Measurements from ENCODE around the gene XRCC6. TPM values are rescaled to one million over a fixed set of nuclear protein-coding genes. Genes with fewer than 3 reads are reported as not detected.
"Not testable (repeated sequence)": the region's sequence is repeated elsewhere in the genome, so short reads cannot be mapped to it uniquely, and the experiment has no call there.

Gene XRCC6
- total RNA-seq, 4 donors from 2014 or later = 119 to 151 (median 127) TPM

DNA sequence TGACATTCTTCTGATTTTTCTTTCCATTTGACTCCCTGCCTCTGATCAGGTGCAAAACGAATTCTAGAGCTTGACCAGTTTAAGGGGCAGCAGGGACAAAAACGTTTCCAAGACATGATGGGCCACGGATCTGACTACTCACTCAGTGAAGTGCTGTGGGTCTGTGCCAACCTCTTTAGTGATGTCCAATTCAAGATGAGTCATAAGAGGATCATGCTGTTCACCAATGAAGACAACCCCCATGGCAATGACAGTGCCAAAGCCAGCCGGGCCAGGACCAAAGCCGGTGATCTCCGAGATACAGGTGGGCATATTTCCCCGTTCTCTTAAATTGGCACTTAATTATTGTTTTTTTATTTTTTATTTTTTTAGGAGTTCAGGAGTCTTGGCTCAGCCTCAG, 15.4 kb downstream of the XRCC6 start:
- H3K4me1 ChIP-seq = no peaks in the 10 kb centered on the region
- TF ChIP-seq POLR2A (IDR thresholded peaks at IDR 0.05) = no peak
- TF ChIP-seq, protein P1, sequence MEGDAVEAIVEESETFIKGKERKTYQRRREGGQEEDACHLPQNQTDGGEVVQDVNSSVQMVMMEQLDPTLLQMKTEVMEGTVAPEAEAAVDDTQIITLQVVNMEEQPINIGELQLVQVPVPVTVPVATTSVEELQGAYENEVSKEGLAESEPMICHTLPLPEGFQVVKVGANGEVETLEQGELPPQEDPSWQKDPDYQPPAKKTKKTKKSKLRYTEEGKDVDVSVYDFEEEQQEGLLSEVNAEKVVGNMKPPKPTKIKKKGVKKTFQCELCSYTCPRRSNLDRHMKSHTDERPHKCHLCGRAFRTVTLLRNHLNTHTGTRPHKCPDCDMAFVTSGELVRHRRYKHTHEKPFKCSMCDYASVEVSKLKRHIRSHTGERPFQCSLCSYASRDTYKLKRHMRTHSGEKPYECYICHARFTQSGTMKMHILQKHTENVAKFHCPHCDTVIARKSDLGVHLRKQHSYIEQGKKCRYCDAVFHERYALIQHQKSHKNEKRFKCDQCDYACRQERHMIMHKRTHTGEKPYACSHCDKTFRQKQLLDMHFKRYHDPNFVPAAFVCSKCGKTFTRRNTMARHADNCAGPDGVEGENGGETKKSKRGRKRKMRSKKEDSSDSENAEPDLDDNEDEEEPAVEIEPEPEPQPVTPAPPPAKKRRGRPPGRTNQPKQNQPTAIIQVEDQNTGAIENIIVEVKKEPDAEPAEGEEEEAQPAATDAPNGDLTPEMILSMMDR (IDR thresholded peaks at IDR 0.05) = no peak
- no peaks in the 10 kb centered on the region for H3K27me3 ChIP-seq
- DNase-seq = no peak
- H3K27ac ChIP-seq = no peak overlapping the region
- no peaks in the 10 kb centered on the region for H3K9me3 ChIP-seq
- H3K36me3 ChIP-seq = peaks cover 0 to 95% (median 0%) of the 10 kb centered on the region in 3 donors
- H3K4me3 ChIP-seq = no peak overlapping the region

DNA sequence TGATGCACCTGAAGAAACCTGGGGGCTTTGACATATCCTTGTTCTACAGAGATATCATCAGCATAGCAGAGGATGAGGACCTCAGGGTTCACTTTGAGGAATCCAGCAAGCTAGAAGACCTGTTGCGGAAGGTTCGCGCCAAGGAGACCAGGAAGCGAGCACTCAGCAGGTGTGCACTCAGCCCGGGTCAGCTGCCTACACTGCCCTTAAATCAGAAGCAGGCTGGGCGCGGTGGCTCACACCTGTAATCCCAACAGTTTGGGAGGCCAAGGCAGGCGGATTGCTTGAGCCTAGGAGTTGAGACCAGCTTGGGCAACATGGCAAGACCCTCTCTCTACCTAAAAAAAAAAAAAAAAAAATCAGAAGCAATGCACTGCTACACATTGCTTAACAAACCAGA, 16.5 kb downstream of the XRCC6 start:
- peaks cover 0 to 99% (median 0%) of the 10 kb centered on the region in 3 donors for H3K36me3 ChIP-seq

DNA sequence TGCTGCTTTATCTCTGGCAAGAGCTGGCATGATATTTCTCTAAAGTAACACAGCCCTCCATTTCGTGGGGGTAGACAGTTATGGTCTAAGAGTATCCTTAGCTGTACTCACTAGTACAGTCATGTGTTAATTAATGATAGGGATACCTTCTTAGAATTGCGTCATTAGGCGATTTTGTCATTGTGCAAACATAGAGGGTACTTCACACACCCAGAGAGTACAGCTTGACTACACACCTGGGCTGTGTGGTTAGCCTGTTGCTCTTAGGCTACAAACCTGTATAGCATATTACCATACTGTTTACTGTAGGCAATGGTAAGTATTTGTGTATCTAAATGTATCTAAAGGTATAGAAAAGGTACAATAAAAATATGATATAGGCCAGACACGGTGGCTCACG, 17.0 kb downstream of the XRCC6 start:
- Histone ChIP-seq H3K9me3 (no peaks in the 10 kb centered on the region), H3K27ac (no peak overlapping the region), H3K36me3 (peaks cover 0 to 99% (median 0%) of the 10 kb centered on the region in 3 donors), H3K4me3 (no peak overlapping the region), H3K4me1 (no peaks in the 10 kb centered on the region), H3K27me3 (no peaks in the 10 kb centered on the region)
- TF ChIP-seq, protein P1 (IDR thresholded peaks at IDR 0.05) = no peak
- TF ChIP-seq POLR2A (IDR thresholded peaks at IDR 0.05) = no peak
- no peak for DNase-seq

More for the DNA sequence above, 16.5 kb downstream of the XRCC6 start:
- not testable (repeated sequence) for H3K4me1 ChIP-seq, H3K9me3 ChIP-seq, H3K27me3 ChIP-seq, H3K27ac ChIP-seq, DNase-seq, H3K4me3 ChIP-seq

GRCh38 chr22:41638748-41639147, 17.7 kb downstream of the XRCC6 start:
- H3K36me3 ChIP-seq = peaks cover 0 to 99% (median 0%) of the 10 kb centered on the region in 3 donors
- no peaks in the 10 kb centered on the region for H3K27me3 ChIP-seq
- no peak for DNase-seq
- no peaks in the 10 kb centered on the region for H3K9me3 ChIP-seq
- H3K4me3 ChIP-seq = no peak overlapping the region
- TF ChIP-seq, protein P1 (IDR thresholded peaks at IDR 0.05) = no peak
- no peak for TF ChIP-seq POLR2A (IDR thresholded peaks at IDR 0.05)
- no peak overlapping the region for H3K27ac ChIP-seq
- H3K4me1 ChIP-seq = no peaks in the 10 kb centered on the region

GRCh38 chr22:41641854-41642253, 20.8 kb downstream of the XRCC6 start:
- Histone ChIP-seq H3K36me3 (peaks cover 0 to 93% (median 0%) of the 10 kb centered on the region in 3 donors), H3K4me3 (no peak overlapping the region), H3K9me3 (no peaks in the 10 kb centered on the region), H3K27me3 (no peaks in the 10 kb centered on the region), H3K27ac (no peak overlapping the region), H3K4me1 (no peaks in the 10 kb centered on the region)
- DNase-seq = no peak
- TF ChIP-seq POLR2A (IDR thresholded peaks at IDR 0.05) = no peak

DNA sequence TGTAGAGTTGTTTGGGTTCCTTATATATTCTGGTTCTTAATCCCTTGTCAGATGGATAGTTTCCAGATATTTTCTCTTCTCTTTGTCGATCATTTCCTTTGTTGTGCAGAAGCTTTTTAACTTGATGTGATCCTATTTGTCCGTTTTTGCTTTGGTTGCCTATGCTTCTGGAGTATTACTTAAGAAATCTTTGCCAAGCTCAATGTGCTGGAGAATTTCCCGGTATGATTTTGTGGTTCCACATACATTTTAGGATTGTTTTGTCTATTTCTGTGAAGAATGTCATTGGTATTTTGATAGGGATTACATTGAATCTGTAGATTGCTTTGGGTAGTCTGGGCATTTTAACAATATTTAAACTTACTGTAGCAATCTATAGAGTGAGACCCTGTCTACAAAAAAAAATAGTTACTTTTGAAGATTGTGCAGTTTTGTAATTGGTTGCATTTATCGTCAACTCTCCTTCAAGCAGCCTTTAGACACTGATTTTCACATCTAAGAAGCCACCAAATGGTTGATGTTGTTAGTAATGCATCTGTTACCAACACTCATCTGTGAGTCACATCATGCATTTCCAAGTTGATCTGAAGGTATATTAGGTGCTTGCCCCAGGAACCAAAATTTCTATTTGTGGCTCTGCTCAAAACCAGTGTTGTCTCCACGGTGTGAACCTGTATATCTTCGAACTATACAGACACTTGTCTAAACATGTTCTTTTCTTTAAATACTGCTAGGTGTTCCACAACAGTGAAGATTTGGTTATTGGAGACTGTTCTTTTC, 21.4 kb downstream of the XRCC6 start:
- TF ChIP-seq, protein P1 (IDR thresholded peaks at IDR 0.05) = no peak
- TF ChIP-seq POLR2A (IDR thresholded peaks at IDR 0.05) = no peak
- Histone ChIP-seq H3K27ac (no peak overlapping the region), H3K27me3 (no peaks in the 10 kb centered on the region), H3K4me3 (no peak overlapping the region), H3K9me3 (no peaks in the 10 kb centered on the region), H3K36me3 (peaks cover 0 to 93% (median 0%) of the 10 kb centered on the region in 3 donors), H3K4me1 (no peaks in the 10 kb centered on the region)
- no peak for DNase-seq

Measured in Peyer's patch (tissue), 4 donors.